SU-DHL-6 (cell line): ENCODE data around the gene ELMO1.

Experiments used
- H2AFZ ChIP-seq: fragments of 200-600 bp; sonication (generic); 2 replicates; pipeline ENCODE4 v1.6.1; 2014; ENCODE audit warnings: low read depth, mild to moderate bottlenecking, moderate library complexity, mixed read lengths, antibody characterized with exemption, low read length; ENCODE audit not compliant: severe bottlenecking
- H3F3A ChIP-seq: fragments of 200-600 bp; shearing (Covaris generic); 2 replicates; pipeline ENCODE4 v1.6.0; 2016; ENCODE audit warnings: antibody characterized with exemption, mild to moderate bottlenecking; ENCODE audit not compliant: insufficient read depth
- H3K27ac ChIP-seq: fragments of 200-600 bp; sonication (generic); 2 replicates; pipeline ENCODE4 v1.5.1; 2016; ENCODE audit warnings: low read depth, mild to moderate bottlenecking, low read length, moderate library complexity, mixed read lengths
- H3K27me3 ChIP-seq: fragments of 200-600 bp; sonication (generic), shearing (Covaris generic); 2 replicates; pipeline ENCODE4 v1.6.0; 2014; ENCODE audit warnings: mild to moderate bottlenecking, low read length
- H3K36me3 ChIP-seq: fragments of 200-600 bp; sonication (generic); 2 replicates; pipeline ENCODE4 v1.6.1; 2014; ENCODE audit warnings: mild to moderate bottlenecking, low read length, mixed read lengths
- H3K4me2 ChIP-seq: fragments of 300-600, 200-600 bp; shearing (Covaris generic), sonication (generic); 2 replicates; pipeline ENCODE4 v1.6.0; 2014; ENCODE audit warnings: low read length, low read depth, mild to moderate bottlenecking; ENCODE audit not compliant: poor library complexity, severe bottlenecking
- H3K4me3 ChIP-seq: fragments of 200-600 bp; sonication (generic); 2 replicates; pipeline ENCODE4 v1.5.1; 2014; ENCODE audit warnings: antibody characterized with exemption, low read length, mild to moderate bottlenecking, mixed read lengths; ENCODE audit not compliant: insufficient read depth, poor library complexity, severe bottlenecking
- H3K79me2 ChIP-seq: fragments of 200-600 bp; sonication (generic); 2 replicates; pipeline ENCODE4 v1.6.1; 2014; ENCODE audit warnings: mild to moderate bottlenecking, low read length, moderate library complexity; ENCODE audit not compliant: insufficient read depth
- H3K9ac ChIP-seq: fragments of 200-600 bp; sonication (generic); 2 replicates; pipeline ENCODE4 v1.7.0; 2014; ENCODE audit warnings: mild to moderate bottlenecking, low read length
- H3K9me2 ChIP-seq: fragments of 200-600 bp; sonication (generic); replicated peaks from 2 replicates; pipeline ENCODE4 v1.6.1; 2014; ENCODE audit warnings: low read length; ENCODE audit not compliant: insufficient read depth
- H3K9me3 ChIP-seq: fragments of 200-600 bp; sonication (generic); 2 replicates; pipeline ENCODE4 v1.6.1; 2014; ENCODE audit warnings: low read length, mixed read lengths; ENCODE audit not compliant: insufficient read depth
- H4K20me1 ChIP-seq: fragments of 200-600 bp; sonication (generic); 2 replicates; pipeline ENCODE4 v1.6.1; 2014; ENCODE audit warnings: low read depth, mild to moderate bottlenecking, antibody characterized with exemption, low read length, moderate library complexity, mixed read lengths
- EZH2phosphoT487 ChIP-seq: fragments of 200-600 bp; sonication (generic), shearing (Covaris generic); conservative IDR thresholded peaks from 2 replicates; pipeline ENCODE4 v1.6.1; 2018; ENCODE audit warnings: mild to moderate bottlenecking, antibody characterized with exemption, low read length, moderate library complexity, mixed read lengths
- TF ChIP-seq, protein P1 (sequence below): fragments of 200-600 bp; sonication (generic); IDR thresholded peaks from one replicate; pipeline ENCODE4 v1.5.1; 2017; ENCODE audit warnings: antibody characterized with exemption, mild to moderate bottlenecking, low read length, moderate library complexity; ENCODE audit not compliant: insufficient read depth, poor library complexity, severe bottlenecking

The ELMO1 gene

DNA sequence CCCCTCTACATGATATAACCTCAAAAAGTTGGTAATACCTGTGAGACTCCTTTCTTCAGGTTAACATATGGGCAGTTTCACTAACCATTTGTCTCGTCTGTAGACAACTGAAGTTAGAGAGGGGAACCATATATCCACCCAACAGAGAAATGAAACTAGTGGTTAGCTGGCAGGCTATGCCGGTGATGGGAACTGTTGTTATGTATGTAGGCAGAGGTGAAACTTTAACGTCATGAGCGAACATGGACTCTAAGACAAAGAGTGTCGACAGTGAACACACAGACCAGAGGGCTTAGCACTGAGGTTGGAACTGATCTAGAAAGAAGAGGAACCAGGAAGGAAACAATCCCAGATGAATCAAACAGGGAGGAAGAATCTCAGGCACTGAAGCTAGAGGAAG, 112.4 kb downstream of the ELMO1 start:
- Histone ChIP-seq H3K9me3 (no peaks in the 10 kb centered on the region), H3K4me3 (no peak overlapping the region), H2AFZ (no peak overlapping the region), H3K9ac (peak overlapping the region; percentile 15; the same call in 1 of the 2 replicates), H3K27me3 (no peaks in the 10 kb centered on the region), H3K9me2 (no peaks in the 10 kb centered on the region), H3K4me2 (peak overlapping the region; percentile 56), H4K20me1 (peaks cover 6% of the 10 kb centered on the region; the same call in 1 of the 2 replicates), H3F3A (peaks cover 18% of the 10 kb centered on the region), H3K36me3 (peaks cover 18% of the 10 kb centered on the region), H3K27ac (peak overlapping the region; percentile 60), H3K79me2 (peaks cover 98% of the 10 kb centered on the region)
- TF ChIP-seq EZH2phosphoT487 = no peak
- TF ChIP-seq, protein P1, sequence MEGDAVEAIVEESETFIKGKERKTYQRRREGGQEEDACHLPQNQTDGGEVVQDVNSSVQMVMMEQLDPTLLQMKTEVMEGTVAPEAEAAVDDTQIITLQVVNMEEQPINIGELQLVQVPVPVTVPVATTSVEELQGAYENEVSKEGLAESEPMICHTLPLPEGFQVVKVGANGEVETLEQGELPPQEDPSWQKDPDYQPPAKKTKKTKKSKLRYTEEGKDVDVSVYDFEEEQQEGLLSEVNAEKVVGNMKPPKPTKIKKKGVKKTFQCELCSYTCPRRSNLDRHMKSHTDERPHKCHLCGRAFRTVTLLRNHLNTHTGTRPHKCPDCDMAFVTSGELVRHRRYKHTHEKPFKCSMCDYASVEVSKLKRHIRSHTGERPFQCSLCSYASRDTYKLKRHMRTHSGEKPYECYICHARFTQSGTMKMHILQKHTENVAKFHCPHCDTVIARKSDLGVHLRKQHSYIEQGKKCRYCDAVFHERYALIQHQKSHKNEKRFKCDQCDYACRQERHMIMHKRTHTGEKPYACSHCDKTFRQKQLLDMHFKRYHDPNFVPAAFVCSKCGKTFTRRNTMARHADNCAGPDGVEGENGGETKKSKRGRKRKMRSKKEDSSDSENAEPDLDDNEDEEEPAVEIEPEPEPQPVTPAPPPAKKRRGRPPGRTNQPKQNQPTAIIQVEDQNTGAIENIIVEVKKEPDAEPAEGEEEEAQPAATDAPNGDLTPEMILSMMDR = no peak

DNA sequence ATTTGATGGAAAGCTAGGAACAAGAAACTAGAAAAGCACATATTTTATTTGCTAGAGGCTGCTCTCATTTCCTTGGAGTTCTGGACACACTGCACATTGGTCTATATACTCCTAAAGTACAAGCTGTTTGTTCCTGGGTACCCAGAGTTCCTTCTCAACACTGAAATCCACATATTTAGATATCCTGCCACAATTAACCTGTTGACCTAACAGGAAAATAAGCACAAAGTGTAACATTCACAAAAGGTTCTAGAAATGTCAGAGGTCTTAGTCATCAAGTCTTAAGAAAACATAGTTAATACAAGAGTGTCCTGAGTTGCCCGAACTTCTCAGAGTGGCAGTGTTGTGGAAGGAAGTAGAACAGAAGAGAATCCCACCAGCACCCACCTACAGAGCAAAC, 115.6 kb downstream of the ELMO1 start:
- no peak overlapping the region for H3K27ac ChIP-seq
- no peaks in the 10 kb centered on the region for H3K9me3 ChIP-seq
- no peak overlapping the region for H3K9ac ChIP-seq
- no peaks in the 10 kb centered on the region for H3K27me3 ChIP-seq
- peaks cover 25% of the 10 kb centered on the region for H3K36me3 ChIP-seq
- H3F3A ChIP-seq = no peaks in the 10 kb centered on the region
- no peak overlapping the region for H3K4me2 ChIP-seq
- H4K20me1 ChIP-seq = peaks cover 6% of the 10 kb centered on the region; the same call in 1 of the 2 replicates
- peaks cover 96% of the 10 kb centered on the region for H3K79me2 ChIP-seq
- no peak for TF ChIP-seq EZH2phosphoT487
- TF ChIP-seq, protein P1 = no peak
- no peak overlapping the region for H2AFZ ChIP-seq
- no peaks in the 10 kb centered on the region for H3K9me2 ChIP-seq
- H3K4me3 ChIP-seq = no peak overlapping the region

DNA sequence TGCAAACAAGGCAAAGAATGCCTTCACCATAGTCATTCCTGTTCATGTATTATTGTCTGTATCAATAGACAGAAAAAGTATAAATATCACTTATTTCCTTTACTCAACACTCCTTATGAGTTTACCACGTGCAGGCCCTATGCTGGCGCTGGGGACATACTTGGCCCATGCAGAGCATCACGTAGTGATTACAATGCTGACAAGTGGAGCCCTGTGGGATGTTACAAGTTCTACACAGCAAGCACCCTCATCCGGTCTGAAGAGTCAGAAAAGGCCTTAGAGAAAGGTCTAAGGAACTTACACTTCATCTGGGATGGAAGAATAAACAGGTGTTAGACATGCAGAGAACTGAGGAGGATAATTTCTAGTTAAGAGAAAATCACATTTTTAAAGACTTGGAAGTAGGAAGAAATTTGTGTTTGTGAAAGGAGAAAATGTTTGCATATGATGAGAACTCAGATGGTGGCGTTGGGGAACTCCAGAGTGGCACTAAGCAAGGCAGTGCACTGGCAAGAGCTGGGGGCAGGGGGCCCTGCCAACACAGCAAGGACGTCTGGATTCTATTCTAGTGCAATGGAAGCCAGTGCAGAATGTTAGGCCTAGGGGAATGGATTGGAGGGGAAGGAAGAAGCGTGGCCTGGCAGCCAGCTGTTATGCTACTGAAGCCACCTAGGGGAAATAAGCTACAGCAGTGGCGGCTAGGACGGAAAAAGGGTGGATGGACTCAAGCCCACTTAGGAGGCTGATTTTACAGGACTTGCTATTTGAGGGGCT, 116.2 kb downstream of the ELMO1 start:
- Histone ChIP-seq H4K20me1 (peaks cover 8% of the 10 kb centered on the region; the same call in 1 of the 2 replicates), H3K79me2 (peaks cover 96% of the 10 kb centered on the region), H3F3A (no peaks in the 10 kb centered on the region), H3K27me3 (no peaks in the 10 kb centered on the region), H2AFZ (no peak overlapping the region), H3K9me3 (no peaks in the 10 kb centered on the region), H3K27ac (no peak overlapping the region), H3K9ac (no peak overlapping the region), H3K9me2 (no peaks in the 10 kb centered on the region), H3K36me3 (peaks cover 25% of the 10 kb centered on the region), H3K4me2 (no peak overlapping the region), H3K4me3 (no peak overlapping the region)
- TF ChIP-seq EZH2phosphoT487 = no peak
- TF ChIP-seq, protein P1 = no peak
